ENCODE results near the gene CCDC178.

DNA sequence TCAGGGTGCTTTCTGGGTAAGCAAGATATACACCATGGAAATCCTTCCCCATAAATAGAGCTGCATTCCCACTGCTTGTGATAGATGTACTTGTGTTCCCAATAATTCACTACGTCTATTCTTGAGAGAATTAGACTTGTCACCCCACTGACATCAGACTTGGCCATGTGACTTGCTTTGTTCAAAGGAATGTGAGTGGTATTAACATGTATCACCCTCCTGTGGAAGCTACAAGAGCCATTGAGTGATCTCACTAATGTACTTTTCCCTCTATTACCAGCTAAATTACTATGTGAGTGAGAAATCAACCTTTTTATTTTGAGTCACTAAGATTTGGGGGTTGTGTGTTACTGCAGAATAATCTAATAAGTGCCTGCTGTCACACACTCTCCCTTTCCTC lies 176.0 kb downstream of the CCDC178 start:
- no peak for TF ChIP-seq POLR2AphosphoS5 (IDR thresholded peaks at IDR 0.05; ENCODE audit: low read depth, low read length)
- TF ChIP-seq, protein P1, sequence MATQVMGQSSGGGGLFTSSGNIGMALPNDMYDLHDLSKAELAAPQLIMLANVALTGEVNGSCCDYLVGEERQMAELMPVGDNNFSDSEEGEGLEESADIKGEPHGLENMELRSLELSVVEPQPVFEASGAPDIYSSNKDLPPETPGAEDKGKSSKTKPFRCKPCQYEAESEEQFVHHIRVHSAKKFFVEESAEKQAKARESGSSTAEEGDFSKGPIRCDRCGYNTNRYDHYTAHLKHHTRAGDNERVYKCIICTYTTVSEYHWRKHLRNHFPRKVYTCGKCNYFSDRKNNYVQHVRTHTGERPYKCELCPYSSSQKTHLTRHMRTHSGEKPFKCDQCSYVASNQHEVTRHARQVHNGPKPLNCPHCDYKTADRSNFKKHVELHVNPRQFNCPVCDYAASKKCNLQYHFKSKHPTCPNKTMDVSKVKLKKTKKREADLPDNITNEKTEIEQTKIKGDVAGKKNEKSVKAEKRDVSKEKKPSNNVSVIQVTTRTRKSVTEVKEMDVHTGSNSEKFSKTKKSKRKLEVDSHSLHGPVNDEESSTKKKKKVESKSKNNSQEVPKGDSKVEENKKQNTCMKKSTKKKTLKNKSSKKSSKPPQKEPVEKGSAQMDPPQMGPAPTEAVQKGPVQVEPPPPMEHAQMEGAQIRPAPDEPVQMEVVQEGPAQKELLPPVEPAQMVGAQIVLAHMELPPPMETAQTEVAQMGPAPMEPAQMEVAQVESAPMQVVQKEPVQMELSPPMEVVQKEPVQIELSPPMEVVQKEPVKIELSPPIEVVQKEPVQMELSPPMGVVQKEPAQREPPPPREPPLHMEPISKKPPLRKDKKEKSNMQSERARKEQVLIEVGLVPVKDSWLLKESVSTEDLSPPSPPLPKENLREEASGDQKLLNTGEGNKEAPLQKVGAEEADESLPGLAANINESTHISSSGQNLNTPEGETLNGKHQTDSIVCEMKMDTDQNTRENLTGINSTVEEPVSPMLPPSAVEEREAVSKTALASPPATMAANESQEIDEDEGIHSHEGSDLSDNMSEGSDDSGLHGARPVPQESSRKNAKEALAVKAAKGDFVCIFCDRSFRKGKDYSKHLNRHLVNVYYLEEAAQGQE (IDR thresholded peaks at IDR 0.05; ENCODE audit: insufficient read depth in 1 of 2, low read depth in 2 of 2, low read length in 2 of 2), result no peak
